ENCODE results near the gene HOXC12.

DNA sequence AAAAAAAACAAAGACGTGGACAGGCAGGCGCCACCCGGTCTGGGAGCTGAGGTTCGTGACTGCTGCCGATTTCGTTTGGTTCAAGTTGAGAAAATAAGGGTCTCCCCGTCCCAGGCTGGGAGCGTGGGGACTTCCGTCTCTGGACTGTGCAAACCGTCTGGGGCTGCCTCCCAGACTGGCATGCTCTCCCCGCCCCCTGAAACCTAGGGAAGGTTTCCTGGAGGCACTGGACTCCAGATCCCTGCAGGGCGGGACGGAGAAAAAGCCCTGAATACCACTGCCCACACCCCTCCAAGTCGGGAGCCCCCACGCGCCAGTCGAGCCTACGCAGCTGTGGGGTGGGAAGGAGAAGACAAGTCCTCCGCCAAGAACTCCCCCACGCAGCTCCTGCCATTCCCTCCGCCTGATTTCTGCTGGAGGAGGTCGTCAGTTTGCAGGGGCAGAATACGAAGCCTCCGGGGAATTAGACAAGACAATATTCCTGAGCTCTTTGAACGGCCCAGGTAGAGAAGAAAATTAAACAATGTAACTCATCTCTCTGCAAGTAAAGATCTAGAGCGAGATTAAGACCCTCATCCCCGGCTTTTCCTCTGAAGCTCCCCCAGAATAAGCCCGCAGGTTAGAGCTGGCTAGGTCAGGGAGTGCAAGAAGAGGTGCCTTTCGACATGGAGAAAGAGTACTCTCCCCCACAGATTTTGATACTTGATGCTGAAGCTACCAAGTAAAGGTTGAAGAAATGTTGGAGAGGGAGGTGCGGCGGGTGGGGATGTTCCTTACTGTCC is 26.5 kb upstream of the HOXC12 start:
- TF ChIP-seq, protein P1, sequence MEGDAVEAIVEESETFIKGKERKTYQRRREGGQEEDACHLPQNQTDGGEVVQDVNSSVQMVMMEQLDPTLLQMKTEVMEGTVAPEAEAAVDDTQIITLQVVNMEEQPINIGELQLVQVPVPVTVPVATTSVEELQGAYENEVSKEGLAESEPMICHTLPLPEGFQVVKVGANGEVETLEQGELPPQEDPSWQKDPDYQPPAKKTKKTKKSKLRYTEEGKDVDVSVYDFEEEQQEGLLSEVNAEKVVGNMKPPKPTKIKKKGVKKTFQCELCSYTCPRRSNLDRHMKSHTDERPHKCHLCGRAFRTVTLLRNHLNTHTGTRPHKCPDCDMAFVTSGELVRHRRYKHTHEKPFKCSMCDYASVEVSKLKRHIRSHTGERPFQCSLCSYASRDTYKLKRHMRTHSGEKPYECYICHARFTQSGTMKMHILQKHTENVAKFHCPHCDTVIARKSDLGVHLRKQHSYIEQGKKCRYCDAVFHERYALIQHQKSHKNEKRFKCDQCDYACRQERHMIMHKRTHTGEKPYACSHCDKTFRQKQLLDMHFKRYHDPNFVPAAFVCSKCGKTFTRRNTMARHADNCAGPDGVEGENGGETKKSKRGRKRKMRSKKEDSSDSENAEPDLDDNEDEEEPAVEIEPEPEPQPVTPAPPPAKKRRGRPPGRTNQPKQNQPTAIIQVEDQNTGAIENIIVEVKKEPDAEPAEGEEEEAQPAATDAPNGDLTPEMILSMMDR (IDR thresholded peaks at IDR 0.05; ENCODE audit: low read depth, low read length) = no peak
- TF ChIP-seq EZH2phosphoT487 (IDR thresholded peaks at IDR 0.05; ENCODE audit: low read depth) = no peak

Measured in OCI-LY3 (cell line).